IMR-90 (cell line): Measurements from ENCODE around the gene OGFR. TPM values are rescaled to one million over a fixed set of nuclear protein-coding genes. Genes with fewer than 3 reads are reported as not detected.

Experiments used
- ATAC-seq: fragments of 200-7000 bp; cut with Tn5 transposase; 2 replicates; pipeline ENCODE4 v1.9.1; 2020; ENCODE audit warnings: low read depth, mild to moderate bottlenecking, moderate library complexity
- BruUV-seq: library from RNA; stranded (reverse); fragments of 400-500 nt; replicated peaks from 2 replicates; lab custom pipeline; 2021; lab: Mats Ljungman, UMichigan
- CTCF ChIA-PET: fragments of 300-600 bp; formaldehyde crosslinking; extraction: SDS; loops from one replicate; lab custom pipeline; 2021; ENCODE audit warnings: antibody characterized with exemption; lab: Yijun Ruan, JAX
- POLR2A ChIA-PET: fragments of 300-600 bp; sonication (Branson Sonifier 250); formaldehyde crosslinking; loops from one replicate; lab custom pipeline; 2022; ENCODE audit warnings: antibody characterized with exemption; ENCODE audit not compliant: unreplicated experiment; lab: Charles Lee
- DNase-seq: peaks from one replicate; pipeline ENCODE4 v3.0.0; 2013
- H2AFZ ChIP-seq: replicated peaks from 2 replicates; pipeline ENCODE3; 2013; ENCODE audit warnings: low read length, mild to moderate bottlenecking; ENCODE audit not compliant: poor library complexity
- H2AK5ac ChIP-seq: 2 replicates; pipeline ENCODE4 v1.6.1; 2013; ENCODE audit warnings: low read depth, low read length, inconsistent platforms
- H2AK9ac ChIP-seq: replicated peaks from 2 replicates; pipeline ENCODE3; 2013; ENCODE audit warnings: mild to moderate bottlenecking, low read depth, low read length, moderate library complexity; ENCODE audit not compliant: poor library complexity
- H2BK120ac ChIP-seq: 2 replicates; pipeline ENCODE4 v1.6.1; 2013; ENCODE audit warnings: low read depth, low read length, inconsistent platforms
- H2BK15ac ChIP-seq: 3 replicates; pipeline ENCODE4 v1.6.1; 2013; ENCODE audit warnings: low read depth, low read length, inconsistent platforms
- H2BK20ac ChIP-seq: 2 replicates; pipeline ENCODE4 v1.6.1; 2013; ENCODE audit warnings: low read depth, mild to moderate bottlenecking, inconsistent platforms, low read length, moderate library complexity
- H2BK5ac ChIP-seq: 2 replicates; pipeline ENCODE4 v1.6.1; 2013; ENCODE audit warnings: mild to moderate bottlenecking, low read depth, low read length, inconsistent platforms; ENCODE audit not compliant: poor library complexity, severe bottlenecking
- H3K14ac ChIP-seq: replicated peaks from 2 replicates; pipeline ENCODE4 v1.6.1; 2013; ENCODE audit warnings: low read depth, low read length, inconsistent platforms
- H3K18ac ChIP-seq: 2 replicates; pipeline ENCODE4 v1.6.1; 2013; ENCODE audit warnings: low read depth, low read length, control low read depth
- H3K23ac ChIP-seq: 2 replicates; pipeline ENCODE4 v1.6.1; 2013; ENCODE audit warnings: low read depth, low read length, inconsistent platforms
- H3K27ac ChIP-seq: 2 replicates; pipeline ENCODE4 v1.5.1; 2013; ENCODE audit warnings: mild to moderate bottlenecking, control low read depth, low read length; ENCODE audit not compliant: insufficient read depth
- H3K27me3 ChIP-seq: 2 replicates; pipeline ENCODE4 v1.6.1; 2013; ENCODE audit warnings: low read length; ENCODE audit not compliant: control insufficient read depth, insufficient read depth
- H3K36me3 ChIP-seq: 2 replicates; pipeline ENCODE4 v1.6.1; 2013; ENCODE audit warnings: low read length, mixed read lengths; ENCODE audit not compliant: control insufficient read depth, insufficient read depth
- H3K4ac ChIP-seq: 2 replicates; pipeline ENCODE4 v1.6.1; 2013; ENCODE audit warnings: low read depth, low read length, inconsistent platforms
- H3K4me1 ChIP-seq: 2 replicates; pipeline ENCODE4 v1.6.1; 2013; ENCODE audit warnings: low read length, mixed read lengths; ENCODE audit not compliant: control insufficient read depth, insufficient read depth
- H3K4me2 ChIP-seq: 2 replicates; pipeline ENCODE4 v1.6.1; 2013; ENCODE audit warnings: low read depth, mild to moderate bottlenecking, control low read depth, low read length, moderate library complexity
- H3K4me3 ChIP-seq: 2 replicates; pipeline ENCODE4 v1.5.1; 2013; ENCODE audit warnings: low read depth, mild to moderate bottlenecking, control low read depth, low read length, moderate library complexity; ENCODE audit not compliant: insufficient read depth
- H3K56ac ChIP-seq: 2 replicates; pipeline ENCODE4 v1.6.1; 2013; ENCODE audit warnings: low read length, inconsistent platforms; ENCODE audit not compliant: insufficient read depth; ENCODE audit errors: extremely low read depth
- H3K79me1 ChIP-seq, 2 experiments: 2 replicates each; pipeline ENCODE4 v1.6.1; 2013; ENCODE audit warnings: low read length in 2 of 2, inconsistent platforms in 1 of 2, low read depth in 1 of 2
- H3K9ac ChIP-seq: 2 replicates; pipeline ENCODE4 v1.6.1; 2013; ENCODE audit warnings: low read depth, low read length, control low read depth
- H3K9me1 ChIP-seq: 2 replicates; pipeline ENCODE4 v1.6.1; 2013; ENCODE audit warnings: low read length, inconsistent platforms; ENCODE audit not compliant: insufficient read depth
- H3K9me3 ChIP-seq: 2 replicates; pipeline ENCODE4 v1.6.1; 2013; ENCODE audit warnings: low read length; ENCODE audit not compliant: control insufficient read depth, insufficient read depth
- H4K20me1 ChIP-seq: 2 replicates; pipeline ENCODE4 v1.6.1; 2013; ENCODE audit warnings: low read length, inconsistent platforms; ENCODE audit not compliant: insufficient read depth
- H4K5ac ChIP-seq: 2 replicates; pipeline ENCODE4 v1.6.1; 2013; ENCODE audit warnings: mild to moderate bottlenecking, low read depth, low read length, control low read depth
- H4K8ac ChIP-seq, 2 experiments: 2 replicates each; pipeline ENCODE4 v1.6.1; 2013; ENCODE audit warnings: low read depth in 2 of 2, low read length in 2 of 2, control low read depth in 1 of 2, inconsistent platforms in 1 of 2
- H4K91ac ChIP-seq: 2 replicates; pipeline ENCODE4 v1.6.1; 2013; ENCODE audit warnings: low read depth, low read length, inconsistent platforms; ENCODE audit not compliant: insufficient read depth
- BHLHE40 ChIP-seq: fragments of 150-350 bp; IDR thresholded peaks from 2 replicates; pipeline ENCODE4 v1.6.1; 2016; ENCODE audit warnings: mild to moderate bottlenecking, low read depth, low read length
- MAZ ChIP-seq: IDR thresholded peaks from 2 replicates; pipeline ENCODE4 v1.6.1; 2012; ENCODE audit warnings: low read depth, mild to moderate bottlenecking, low read length, improper control_type of control experiment, moderate library complexity, borderline replicate concordance
- NFE2L2 ChIP-seq: fragments of 150-350 bp; IDR thresholded peaks from 2 replicates; pipeline ENCODE4 v1.6.1; 2016; ENCODE audit warnings: low read depth, mild to moderate bottlenecking, low read length
- SMC3 ChIP-seq: fragments of 150-350 bp; IDR thresholded peaks from 2 replicates; pipeline ENCODE4 v1.6.1; 2016; ENCODE audit warnings: low read depth, mild to moderate bottlenecking, antibody characterized with exemption, low read length, moderate library complexity
- WGBS, 2 experiments: methylation state at CpG; one replicate each; pipeline versions ENCODE4 v1.1.5 to v1.1.7; 2013; ENCODE audit warnings: missing lambda C conversion rate in 2 of 2; ENCODE audit not compliant: insufficient read length in 1 of 2; ENCODE audit errors: extremely low coverage in 2 of 2; 5-methylcytosine and 5-hydroxymethylcytosine counted together
- dilution Hi-C: fragments of 300-500 bp; cut with HindIII; formaldehyde crosslinking; loops from one replicate; pipeline ENCODE4 v1.14.3; 2018; ENCODE audit warnings: low sequenced_read_pairs; ENCODE audit not compliant: unreplicated experiment
- in situ Hi-C: fragments of 300-500 bp; cut with MboI; formaldehyde crosslinking; loops from 3 replicates; pipeline ENCODE4 v1.14.3; 2019; ENCODE audit warnings: low sequenced_read_pairs, inconsistent platforms, mixed read lengths
- intact Hi-C: fragments of 100-400 bp; cut with micrococcal nuclease; formaldehyde crosslinking; loops from 2 replicates; pipeline ENCODE4 v1.10.0; 2022
- polyA plus RNA-seq, 3 experiments: library from polyadenylated mRNA; depleted of rRNA; stranded (reverse); fragments of >200 nt; gene quantifications; 2 replicates each; pipeline ENCODE4 v1.2.3, GENCODE V29; 2012; ENCODE audit warnings: low replicate concordance in 1 of 3
- total RNA-seq: library from RNA; depleted of rRNA; stranded (reverse); fragments of >200 nt; gene quantifications from 2 replicates; pipeline ENCODE4 v1.2.3, GENCODE V29; 2012

OGFR gene
- total and polyA plus RNA-seq, 2 of the 4 experiments (the other 2 are of a cell fraction) = 22.4 to 30.1 TPM

- Histone ChIP-seq H2AK5ac (no peak overlapping the region), H4K91ac (no peak overlapping the region), H3K14ac (no peak overlapping the region), H3K4ac (no peak overlapping the region), H3K36me3 (no peaks in the 10 kb centered on the region), H4K20me1 (no peaks in the 10 kb centered on the region), H3K4me2 (no peak overlapping the region), H3K23ac (no peak overlapping the region), H3K4me3 (no peak overlapping the region), H3K56ac (no peak overlapping the region), H3K9me1 (peaks cover 2% of the 10 kb centered on the region), H3K27me3 (peaks cover 2% of the 10 kb centered on the region; the same call in 1 of the 2 replicates), H2BK20ac (no peak overlapping the region), H3K9me3 (no peaks in the 10 kb centered on the region), H3K4me1 (peaks cover 5% of the 10 kb centered on the region; the same call in 1 of the 2 replicates), H3K9ac (no peak overlapping the region), H3K27ac (no peak overlapping the region), H2AK9ac (no peak overlapping the region), H2AFZ (no peak overlapping the region), H3K18ac (no peak overlapping the region), H2BK120ac (no peak overlapping the region), H4K8ac (no peak overlapping the region), H2BK15ac (no peak overlapping the region), H4K5ac (no peak overlapping the region), H3K79me1 (no peaks in the 10 kb centered on the region), H2BK5ac (no peak overlapping the region)
- DNase-seq (no peak), ATAC-seq (no peak)
- dilution Hi-C loops (no loop called here), in situ Hi-C loops (no loop called here), intact Hi-C loops (no loop called here)
- CTCF ChIA-PET = no interaction called here
- WGBS, 2 experiments = 75% methylated on average over 4 of the region's 29 CpGs; no CpG with 5 or more reads in 1 of the 2 experiments
- no peak for TF ChIP-seq BHLHE40
- TF ChIP-seq NFE2L2 = no peak
- no peak for TF ChIP-seq SMC3
- TF ChIP-seq MAZ = no peak
- no TSS peak for BruUV-seq
- POLR2A ChIA-PET = no interaction called here
Measured at GRCh38 chr20:62773845-62774714, 30.6 kb upstream of the OGFR start.
